ENCODE measurements around the gene EIF3I.
A peak's percentile ranks its signal among the peaks of the same experiment; 100 is the strongest.

The EIF3I gene

GRCh38 chr1:32247983-32248889 lies 26.0 kb downstream of the EIF3I start:
- Histone ChIP-seq H3K9me3 (ENCODE audit: low read length) (no peaks in the 10 kb centered on the region), H2AFZ (ENCODE audit: low read length) (no peak overlapping the region), H3F3A (ENCODE audit: insufficient read depth, low read length) (peaks cover 7% of the 10 kb centered on the region), H3K9ac (ENCODE audit: low read length) (peak overlapping the region; percentile 35; the same call in 1 of the 2 replicates), H3K27ac (ENCODE audit: low read depth, low read length, poor library complexity, severe bottlenecking) (peak overlapping the region; percentile 100), H3K4me1 (ENCODE audit: insufficient read depth, low read length, severe bottlenecking) (peaks cover 73% of the 10 kb centered on the region), H3K4me3 (ENCODE audit: low read depth, low read length, poor library complexity, severe bottlenecking) (no peak overlapping the region), H3K79me2 (ENCODE audit: insufficient read depth, low read length) (no peaks in the 10 kb centered on the region), H3K4me2 (ENCODE audit: low read length) (peak overlapping the region; percentile 44; the same call in 1 of the 2 replicates), H4K20me1 (ENCODE audit: insufficient read depth, low read length) (no peaks in the 10 kb centered on the region), H3K27me3 (ENCODE audit: insufficient read depth, low read length) (no peaks in the 10 kb centered on the region), H3K36me3 (ENCODE audit: insufficient read depth, low read length) (no peaks in the 10 kb centered on the region), H3K9me2 (ENCODE audit: low read depth, low read length) (no peaks in the 10 kb centered on the region)
- TF ChIP-seq CTCF (IDR thresholded peaks at IDR 0.05; ENCODE audit: low read length), result peak; percentile 94
- no peak for TF ChIP-seq EZH2 (IDR thresholded peaks at IDR 0.05; ENCODE audit: borderline replicate concordance, low read length)

GRCh38 chr1:32249831-32250525 lies 27.8 kb downstream of the EIF3I start:
- Histone ChIP-seq H3K4me3 (ENCODE audit: low read depth, low read length, poor library complexity, severe bottlenecking) (peak overlapping the region; percentile 50), H3K4me1 (ENCODE audit: insufficient read depth, low read length, severe bottlenecking) (peaks cover 90% of the 10 kb centered on the region), H3K9me3 (ENCODE audit: low read length) (no peaks in the 10 kb centered on the region), H3K9me2 (ENCODE audit: low read depth, low read length) (no peaks in the 10 kb centered on the region), H3K27me3 (ENCODE audit: insufficient read depth, low read length) (no peaks in the 10 kb centered on the region), H3K36me3 (ENCODE audit: insufficient read depth, low read length) (no peaks in the 10 kb centered on the region), H3K4me2 (ENCODE audit: low read length) (peak overlapping the region; percentile 69), H3K27ac (ENCODE audit: low read depth, low read length, poor library complexity, severe bottlenecking) (peak overlapping the region; percentile 100), H3F3A (ENCODE audit: insufficient read depth, low read length) (peaks cover 10% of the 10 kb centered on the region), H4K20me1 (ENCODE audit: insufficient read depth, low read length) (no peaks in the 10 kb centered on the region), H3K79me2 (ENCODE audit: insufficient read depth, low read length) (no peaks in the 10 kb centered on the region), H2AFZ (ENCODE audit: low read length) (no peak overlapping the region), H3K9ac (ENCODE audit: low read length) (peak overlapping the region; percentile 74)
- TF ChIP-seq CTCF (IDR thresholded peaks at IDR 0.05; ENCODE audit: low read length), result no peak
- no peak for TF ChIP-seq EZH2 (IDR thresholded peaks at IDR 0.05; ENCODE audit: borderline replicate concordance, low read length)

- H3K9ac ChIP-seq (ENCODE audit: low read length), result peak within 1 kb of the TSS; percentile 74
- peak within 1 kb of the TSS; percentile 69 for H3K4me2 ChIP-seq (ENCODE audit: low read length)
- H3K79me2 ChIP-seq (ENCODE audit: insufficient read depth, low read length), result no peaks in the 10 kb centered on the region
- peaks cover 95% of the 10 kb centered on the region for H3K4me1 ChIP-seq (ENCODE audit: insufficient read depth, low read length, severe bottlenecking)
- no peaks in the 10 kb centered on the region for H3K27me3 ChIP-seq (ENCODE audit: insufficient read depth, low read length)
- H3K27ac ChIP-seq (ENCODE audit: low read depth, low read length, poor library complexity, severe bottlenecking), result peak within 1 kb of the TSS; percentile 100
- peak within 1 kb of the TSS; percentile 50 for H3K4me3 ChIP-seq (ENCODE audit: low read depth, low read length, poor library complexity, severe bottlenecking)
- no peaks in the 10 kb centered on the region for H3K36me3 ChIP-seq (ENCODE audit: insufficient read depth, low read length)
- no peaks in the 10 kb centered on the region for H3K9me3 ChIP-seq (ENCODE audit: low read length)
- no peak within 1 kb of the TSS for H2AFZ ChIP-seq (ENCODE audit: low read length)
- H3K9me2 ChIP-seq (ENCODE audit: low read depth, low read length), result no peaks in the 10 kb centered on the region
- H4K20me1 ChIP-seq (ENCODE audit: insufficient read depth, low read length), result no peaks in the 10 kb centered on the region
- no peak for TF ChIP-seq EZH2 (IDR thresholded peaks at IDR 0.05; ENCODE audit: borderline replicate concordance, low read length)
- TF ChIP-seq CTCF (IDR thresholded peaks at IDR 0.05; ENCODE audit: low read length), result no peak
- H3F3A ChIP-seq (ENCODE audit: insufficient read depth, low read length), result peaks cover 10% of the 10 kb centered on the region
Measured at GRCh38 chr1:32250893-32251716, 28.9 kb downstream of the EIF3I start, which contains the start of gene LCK. Gene LCK (plus strand): TSS chr1:32251265. CDS start chr1:32274330, 23,065 bp downstream.

Measured in OCI-LY1 (cell line).